DOHH2 (cell line): ENCODE measurements around the gene GNG4.

ENCODE experiments used
- H3F3A ChIP-seq: fragments of 200-600 bp; sonication (generic), shearing (Covaris generic); 2 replicates; pipeline ENCODE4 v1.6.0; 2016; ENCODE audit warnings: antibody characterized with exemption, mild to moderate bottlenecking; ENCODE audit not compliant: control insufficient read depth, insufficient read depth
- H3K27ac ChIP-seq: fragments of 200-600 bp; sonication (generic); 2 replicates; pipeline ENCODE4 v1.5.1; 2014; ENCODE audit warnings: low read depth, mild to moderate bottlenecking, low read length, moderate library complexity
- H3K27me3 ChIP-seq: fragments of 200-600 bp; sonication (generic); 2 replicates; pipeline ENCODE4 v1.6.1; 2014; ENCODE audit warnings: mild to moderate bottlenecking, low read length, mixed read lengths; ENCODE audit not compliant: control insufficient read depth
- H3K36me3 ChIP-seq: fragments of 200-600 bp; sonication (generic); 2 replicates; pipeline ENCODE4 v1.6.1; 2014; ENCODE audit warnings: mild to moderate bottlenecking, low read length, moderate library complexity, mixed read lengths; ENCODE audit not compliant: control insufficient read depth
- H3K4me1 ChIP-seq: fragments of 200-600 bp; sonication (generic); 2 replicates; pipeline ENCODE4 v1.6.1; 2014; ENCODE audit warnings: mild to moderate bottlenecking, low read length, mixed read lengths; ENCODE audit not compliant: control insufficient read depth
- H3K4me2 ChIP-seq: fragments of 200-600 bp; sonication (generic); 2 replicates; pipeline ENCODE4 v1.6.0; 2014; ENCODE audit warnings: mild to moderate bottlenecking, low read length, moderate library complexity
- H3K4me3 ChIP-seq: fragments of 200-600 bp; sonication (generic); 2 replicates; pipeline ENCODE4 v1.5.1; 2014; ENCODE audit warnings: mild to moderate bottlenecking, low read length, mixed read lengths
- H3K79me2 ChIP-seq: fragments of 200-600 bp; sonication (generic); 2 replicates; pipeline ENCODE4 v1.6.1; 2014; ENCODE audit warnings: mild to moderate bottlenecking, low read length, mixed read lengths; ENCODE audit not compliant: control insufficient read depth
- H3K9me2 ChIP-seq: fragments of 200-600 bp; sonication (generic); replicated peaks from 2 replicates; pipeline ENCODE4 v1.6.1; 2014; ENCODE audit warnings: mild to moderate bottlenecking, low read length, mixed read lengths; ENCODE audit not compliant: control insufficient read depth
- H3K9me3 ChIP-seq: fragments of 200-600 bp; sonication (generic); 2 replicates; pipeline ENCODE4 v1.6.1; 2014; ENCODE audit warnings: antibody characterized with exemption, low read length, mixed read lengths; ENCODE audit not compliant: control insufficient read depth, insufficient read depth
- H4K20me1 ChIP-seq: fragments of 200-600 bp; sonication (generic); 2 replicates; pipeline ENCODE4 v1.6.0; 2014; ENCODE audit warnings: low read depth, mild to moderate bottlenecking, antibody characterized with exemption, low read length, moderate library complexity; ENCODE audit not compliant: control insufficient read depth, insufficient read depth
- EZH2phosphoT487 ChIP-seq: fragments of 200-600 bp; sonication (generic); IDR thresholded peaks from 2 replicates; pipeline ENCODE4 v1.6.1; 2017; ENCODE audit warnings: borderline replicate concordance, mild to moderate bottlenecking, antibody characterized with exemption, low read length, moderate library complexity, mixed read lengths
- TF ChIP-seq, protein P1 (sequence below): fragments of 200-600 bp; sonication (generic); IDR thresholded peaks from one replicate; pipeline ENCODE4 v1.5.1; 2014; ENCODE audit warnings: antibody characterized with exemption, mild to moderate bottlenecking, low read depth, low read length; ENCODE audit not compliant: poor library complexity, severe bottlenecking

Gene GNG4

GRCh38 chr1:235637756-235638534, 11.6 kb downstream of the GNG4 start:
- Histone ChIP-seq H3F3A (no peaks in the 10 kb centered on the region), H3K79me2 (no peaks in the 10 kb centered on the region), H3K36me3 (no peaks in the 10 kb centered on the region), H3K4me2 (no peak overlapping the region), H4K20me1 (no peaks in the 10 kb centered on the region), H3K27me3 (peaks cover 4% of the 10 kb centered on the region), H3K9me2 (no peaks in the 10 kb centered on the region), H3K4me1 (no peaks in the 10 kb centered on the region), H3K27ac (no peak overlapping the region), H3K9me3 (no peaks in the 10 kb centered on the region), H3K4me3 (no peak overlapping the region)
- TF ChIP-seq, protein P1, sequence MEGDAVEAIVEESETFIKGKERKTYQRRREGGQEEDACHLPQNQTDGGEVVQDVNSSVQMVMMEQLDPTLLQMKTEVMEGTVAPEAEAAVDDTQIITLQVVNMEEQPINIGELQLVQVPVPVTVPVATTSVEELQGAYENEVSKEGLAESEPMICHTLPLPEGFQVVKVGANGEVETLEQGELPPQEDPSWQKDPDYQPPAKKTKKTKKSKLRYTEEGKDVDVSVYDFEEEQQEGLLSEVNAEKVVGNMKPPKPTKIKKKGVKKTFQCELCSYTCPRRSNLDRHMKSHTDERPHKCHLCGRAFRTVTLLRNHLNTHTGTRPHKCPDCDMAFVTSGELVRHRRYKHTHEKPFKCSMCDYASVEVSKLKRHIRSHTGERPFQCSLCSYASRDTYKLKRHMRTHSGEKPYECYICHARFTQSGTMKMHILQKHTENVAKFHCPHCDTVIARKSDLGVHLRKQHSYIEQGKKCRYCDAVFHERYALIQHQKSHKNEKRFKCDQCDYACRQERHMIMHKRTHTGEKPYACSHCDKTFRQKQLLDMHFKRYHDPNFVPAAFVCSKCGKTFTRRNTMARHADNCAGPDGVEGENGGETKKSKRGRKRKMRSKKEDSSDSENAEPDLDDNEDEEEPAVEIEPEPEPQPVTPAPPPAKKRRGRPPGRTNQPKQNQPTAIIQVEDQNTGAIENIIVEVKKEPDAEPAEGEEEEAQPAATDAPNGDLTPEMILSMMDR: no peak
- no peak for TF ChIP-seq EZH2phosphoT487

GRCh38 chr1:235635938-235636662, 13.5 kb downstream of the GNG4 start:
- Histone ChIP-seq H3K4me3 (no peak overlapping the region), H4K20me1 (no peaks in the 10 kb centered on the region), H3K9me3 (no peaks in the 10 kb centered on the region), H3K27me3 (no peaks in the 10 kb centered on the region; the same call in 1 of the 2 replicates), H3F3A (no peaks in the 10 kb centered on the region), H3K4me1 (no peaks in the 10 kb centered on the region), H3K9me2 (no peaks in the 10 kb centered on the region), H3K4me2 (no peak overlapping the region), H3K36me3 (no peaks in the 10 kb centered on the region), H3K79me2 (no peaks in the 10 kb centered on the region), H3K27ac (no peak overlapping the region)
- TF ChIP-seq EZH2phosphoT487: no peak
- TF ChIP-seq, protein P1: no peak

DNA sequence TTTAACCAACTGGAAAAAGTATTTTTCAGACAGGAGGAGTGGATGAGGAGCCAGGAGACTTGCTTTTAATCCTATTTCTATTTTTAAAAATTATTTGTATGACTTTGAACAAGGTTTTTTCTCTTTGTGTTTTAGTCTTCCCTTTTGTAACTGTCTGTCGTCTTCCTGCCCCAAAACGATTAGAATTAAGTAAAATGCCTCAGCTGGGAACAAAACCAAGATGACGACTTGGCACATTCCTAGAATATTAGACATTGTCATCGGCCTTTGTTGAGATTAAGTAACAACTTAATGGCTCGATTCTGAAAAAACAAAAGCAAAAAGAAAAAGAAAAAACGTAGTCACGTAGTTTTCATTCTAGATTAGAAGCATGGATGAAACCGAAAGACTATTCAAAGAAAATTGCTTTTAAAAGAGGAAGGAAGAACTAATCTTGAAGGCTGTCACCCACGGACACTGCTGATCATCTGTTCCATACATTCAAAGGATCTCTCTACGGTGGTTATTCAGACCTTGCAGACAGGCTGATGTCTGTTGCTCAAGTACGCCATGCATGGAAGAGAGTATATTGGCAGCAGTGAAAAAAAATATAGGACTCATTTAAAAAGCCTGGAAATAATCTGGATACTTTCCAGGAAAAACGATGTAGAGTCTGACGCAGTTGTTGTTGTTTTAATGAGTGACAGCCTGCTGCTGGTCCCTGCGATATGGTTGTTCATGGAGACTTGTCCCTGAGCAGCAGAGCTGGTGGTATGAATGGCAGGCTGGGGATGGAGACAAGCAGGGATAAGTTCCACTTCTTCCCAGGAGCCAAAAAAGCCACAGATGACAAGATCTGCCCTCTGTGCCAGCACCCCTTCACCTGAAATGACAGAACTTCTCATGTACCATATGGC, 16.8 kb downstream of the GNG4 start:
- H3K9me3 ChIP-seq: no peaks in the 10 kb centered on the region
- H3K4me2 ChIP-seq: no peak overlapping the region
- H3K27me3 ChIP-seq: no peaks in the 10 kb centered on the region; the same call in 1 of the 2 replicates
- no peaks in the 10 kb centered on the region for H3F3A ChIP-seq
- no peaks in the 10 kb centered on the region for H4K20me1 ChIP-seq
- H3K79me2 ChIP-seq: no peaks in the 10 kb centered on the region
- no peaks in the 10 kb centered on the region for H3K36me3 ChIP-seq
- H3K4me3 ChIP-seq: no peak overlapping the region
- no peak overlapping the region for H3K27ac ChIP-seq
- H3K4me1 ChIP-seq: no peaks in the 10 kb centered on the region
- TF ChIP-seq, protein P1: no peak
- TF ChIP-seq EZH2phosphoT487: no peak
- no peaks in the 10 kb centered on the region for H3K9me2 ChIP-seq
